AG09309 (cell line): ENCODE data around the gene CYP26B1.

Source experiments
- DNase-seq: peaks from one replicate; pipeline ENCODE4 v3.0.0-alpha.2; 2010; ENCODE audit warnings: low read depth
- H3K4me3 ChIP-seq: 2 replicates; pipeline ENCODE4 v1.5.1; 2011; ENCODE audit warnings: mild to moderate bottlenecking, low read depth, low read length, moderate library complexity; ENCODE audit not compliant: control insufficient read depth
- TF ChIP-seq, protein P1 (sequence below): IDR thresholded peaks from 2 replicates; pipeline ENCODE4 v1.5.1; 2011; ENCODE audit warnings: mild to moderate bottlenecking, low read depth, low read length, inconsistent platforms; ENCODE audit not compliant: insufficient read depth, control insufficient read depth; ENCODE audit errors: missing control alignments

CYP26B1 gene

DNA sequence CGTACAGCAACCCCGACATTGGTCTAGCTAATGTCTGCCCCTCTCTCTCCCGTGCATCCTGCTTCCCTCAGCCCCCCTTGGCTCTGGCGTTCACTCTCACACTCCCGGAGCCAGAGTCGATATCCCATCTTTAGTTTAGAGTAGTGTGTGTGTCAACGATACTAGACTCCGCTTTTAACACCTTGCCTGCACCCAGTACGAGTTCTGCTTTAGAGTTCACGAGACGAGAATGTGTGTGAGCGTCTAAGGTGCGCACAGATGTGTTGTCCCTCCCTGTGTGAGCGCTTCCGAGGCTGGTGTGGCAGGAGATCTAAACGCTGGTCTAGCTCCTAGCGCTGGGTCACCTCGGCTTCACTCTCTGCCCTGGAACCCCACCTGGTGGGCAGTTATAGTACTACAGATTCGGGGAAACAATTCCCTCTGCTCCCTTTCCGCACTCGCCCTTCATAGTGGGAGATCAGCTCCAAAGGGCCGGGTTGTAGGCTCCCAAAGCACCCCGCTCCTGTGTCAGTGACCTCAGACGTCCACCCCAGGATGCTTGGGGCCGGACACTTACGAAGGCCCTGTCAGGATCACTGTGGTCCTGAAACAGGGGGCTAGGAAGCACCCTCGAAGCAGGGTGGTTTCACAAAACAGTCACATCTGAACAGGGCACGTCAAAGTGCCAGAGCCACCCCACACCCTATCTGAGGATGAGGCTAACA is 2.6 kb upstream of the CYP26B1 start:
- peak; percentile 33 for DNase-seq
- TF ChIP-seq, protein P1, sequence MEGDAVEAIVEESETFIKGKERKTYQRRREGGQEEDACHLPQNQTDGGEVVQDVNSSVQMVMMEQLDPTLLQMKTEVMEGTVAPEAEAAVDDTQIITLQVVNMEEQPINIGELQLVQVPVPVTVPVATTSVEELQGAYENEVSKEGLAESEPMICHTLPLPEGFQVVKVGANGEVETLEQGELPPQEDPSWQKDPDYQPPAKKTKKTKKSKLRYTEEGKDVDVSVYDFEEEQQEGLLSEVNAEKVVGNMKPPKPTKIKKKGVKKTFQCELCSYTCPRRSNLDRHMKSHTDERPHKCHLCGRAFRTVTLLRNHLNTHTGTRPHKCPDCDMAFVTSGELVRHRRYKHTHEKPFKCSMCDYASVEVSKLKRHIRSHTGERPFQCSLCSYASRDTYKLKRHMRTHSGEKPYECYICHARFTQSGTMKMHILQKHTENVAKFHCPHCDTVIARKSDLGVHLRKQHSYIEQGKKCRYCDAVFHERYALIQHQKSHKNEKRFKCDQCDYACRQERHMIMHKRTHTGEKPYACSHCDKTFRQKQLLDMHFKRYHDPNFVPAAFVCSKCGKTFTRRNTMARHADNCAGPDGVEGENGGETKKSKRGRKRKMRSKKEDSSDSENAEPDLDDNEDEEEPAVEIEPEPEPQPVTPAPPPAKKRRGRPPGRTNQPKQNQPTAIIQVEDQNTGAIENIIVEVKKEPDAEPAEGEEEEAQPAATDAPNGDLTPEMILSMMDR: peak; percentile 83
- peak overlapping the region; percentile 11 for H3K4me3 ChIP-seq

DNA sequence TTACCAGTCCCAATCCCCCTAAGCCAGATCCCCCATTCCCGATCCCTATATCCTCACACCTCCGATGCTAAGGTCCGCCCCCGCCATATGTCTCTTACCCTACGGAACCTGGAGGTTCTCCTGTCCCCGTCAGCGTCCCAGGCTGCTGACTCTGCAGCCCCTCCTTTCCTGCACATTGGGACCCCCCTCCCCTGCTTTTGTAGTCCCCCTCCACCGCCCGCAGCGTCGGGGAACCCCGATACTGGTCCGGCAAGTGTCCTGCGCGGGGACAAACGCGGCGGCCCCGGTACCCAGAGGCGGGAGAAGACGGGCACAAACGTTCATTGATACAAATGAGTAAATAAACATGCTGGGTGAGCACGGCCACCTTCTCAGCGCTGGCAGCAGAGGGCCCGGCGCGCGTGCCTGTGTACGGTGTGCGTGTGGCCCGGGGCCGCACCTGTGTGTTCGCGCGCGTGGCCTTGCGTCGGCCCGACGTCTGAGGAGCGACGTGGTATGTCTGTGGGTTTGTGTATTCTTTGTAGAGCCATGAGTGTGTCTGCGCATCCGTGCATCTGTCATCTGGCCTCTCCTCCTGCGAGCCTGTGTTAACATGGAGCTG is 2.0 kb upstream of the CYP26B1 start:
- TF ChIP-seq, protein P1: no peak
- peak overlapping the region; percentile 40 for H3K4me3 ChIP-seq
- no peak for DNase-seq

DNA sequence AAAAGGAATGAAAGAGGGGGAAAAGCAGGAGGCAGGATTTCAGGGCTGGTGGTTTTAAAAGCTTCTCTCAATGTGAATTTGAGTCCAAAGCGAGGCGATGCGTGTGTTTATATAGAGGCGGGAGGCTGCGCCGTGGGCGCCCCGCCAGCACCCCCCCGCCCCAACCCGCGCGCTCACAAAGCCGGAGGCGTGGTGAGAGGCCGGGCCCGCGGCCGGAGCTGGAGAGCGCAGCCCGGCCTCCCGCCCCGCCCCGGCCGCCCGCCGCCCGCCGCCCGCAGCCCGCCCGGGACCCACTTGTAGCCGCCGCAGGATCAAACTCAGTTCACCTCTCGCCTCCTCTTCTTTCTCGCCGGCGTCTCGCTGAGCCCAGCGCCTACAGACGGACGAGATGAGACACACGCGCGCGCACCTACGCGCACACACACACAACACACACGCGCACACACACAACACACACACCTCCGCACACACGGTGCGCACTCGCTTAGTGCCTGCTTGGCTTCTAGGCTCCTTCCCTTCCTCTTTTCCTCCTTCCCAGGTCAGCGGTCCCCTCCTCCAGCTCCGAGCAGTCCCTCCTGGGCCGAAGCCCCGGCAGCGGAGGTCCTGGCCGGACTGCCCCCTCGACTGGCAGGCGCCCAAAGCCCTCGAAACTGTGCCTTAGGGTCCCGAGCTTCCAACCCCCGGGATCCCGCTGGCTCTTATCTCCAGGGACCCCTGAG is 1.3 kb upstream of the CYP26B1 start:
- TF ChIP-seq, protein P1: no peak
- DNase-seq: no peak
- peak overlapping the region; percentile 40 for H3K4me3 ChIP-seq

DNA sequence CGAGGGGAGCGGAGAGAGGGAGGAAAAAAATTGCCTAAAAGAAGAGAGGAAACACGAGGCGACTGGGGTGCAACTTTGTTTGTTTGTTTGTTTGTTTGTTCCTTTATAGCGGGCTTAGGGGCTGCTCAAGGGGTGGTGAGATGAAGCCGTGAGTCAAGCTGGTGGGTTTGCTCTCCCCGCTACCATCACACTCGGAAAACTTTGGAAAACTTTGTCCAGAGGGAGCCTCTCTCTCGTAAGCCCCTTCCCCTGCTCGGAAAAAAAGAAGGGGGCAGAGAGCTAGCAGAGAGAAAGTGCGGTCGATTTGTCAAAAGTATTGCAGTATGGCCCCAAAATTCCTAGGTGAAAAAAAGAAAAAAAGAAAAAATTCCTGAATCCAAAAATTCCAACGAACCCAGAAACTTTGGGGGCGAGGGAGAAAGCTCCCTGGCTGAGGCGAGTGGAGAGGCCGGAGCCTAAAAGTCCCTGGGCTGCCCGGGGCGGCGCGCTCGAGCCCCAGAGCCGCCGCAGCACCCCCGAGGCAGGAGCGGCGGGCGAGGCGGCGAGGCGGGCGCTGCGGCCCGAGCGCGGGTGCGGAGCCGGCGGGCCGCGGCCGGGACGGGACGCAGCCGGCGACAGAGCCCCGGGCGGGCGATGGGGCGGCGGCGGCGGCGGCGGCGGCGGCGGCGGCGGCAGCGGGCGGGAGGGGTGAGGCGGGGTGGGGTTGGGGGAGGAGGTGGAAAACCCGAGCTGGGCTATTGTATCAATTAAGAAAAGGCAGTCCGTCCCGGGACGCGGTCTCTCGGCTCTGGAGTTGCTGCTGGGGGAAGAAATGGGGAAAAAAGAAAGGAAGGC is 558 bp upstream of the CYP26B1 start:
- TF ChIP-seq, protein P1: no peak
- DNase-seq: no peak
- peak overlapping the region; percentile 31 for H3K4me3 ChIP-seq

DNA sequence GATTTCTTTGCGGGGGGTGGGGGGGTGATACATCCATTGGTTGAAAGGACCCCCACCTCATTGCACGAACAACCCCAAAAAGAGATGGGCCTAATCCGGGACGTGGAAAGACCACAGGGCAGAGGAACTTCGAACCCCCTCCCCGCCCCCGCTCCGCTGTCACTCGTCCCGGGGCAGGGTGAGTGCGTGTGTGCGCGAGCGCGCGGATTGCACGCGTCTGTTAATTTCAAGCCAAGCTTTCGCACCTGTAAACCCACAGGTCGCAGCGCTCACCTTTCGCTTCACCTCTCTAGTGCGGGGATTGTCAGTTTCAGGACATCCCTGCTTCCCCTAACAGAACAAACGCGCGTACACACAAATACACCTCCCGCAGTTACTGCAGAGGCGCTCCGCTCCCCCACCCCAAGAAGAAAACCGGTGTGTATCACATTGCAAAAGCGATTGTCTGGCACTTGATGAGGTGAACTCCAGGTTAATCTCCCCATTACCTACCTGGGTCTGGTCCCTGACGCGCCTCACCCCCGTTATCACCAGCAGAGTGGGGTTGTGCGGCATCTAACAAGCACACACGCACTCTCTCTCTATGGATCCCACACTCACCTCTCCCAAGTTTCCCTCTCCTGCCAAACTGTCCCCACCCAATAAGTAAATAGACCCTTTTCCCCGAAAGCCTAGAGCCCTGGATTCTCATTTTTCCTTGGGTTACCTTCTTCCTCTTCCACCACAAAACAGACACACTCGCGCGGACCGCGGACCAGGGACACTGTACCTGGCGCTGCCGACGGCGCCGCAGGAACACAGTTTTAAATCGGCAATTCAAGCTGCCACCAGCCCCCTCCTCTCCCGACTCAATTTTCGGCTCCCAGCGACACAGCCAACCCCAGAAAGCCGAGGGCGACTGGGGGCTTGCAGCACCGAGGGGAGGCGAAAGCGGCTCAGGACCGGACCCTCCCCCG is 1.0 kb downstream of the CYP26B1 start:
- TF ChIP-seq, protein P1: no peak
- H3K4me3 ChIP-seq: no peak overlapping the region
- DNase-seq: no peak
